ENCODE data around the gene SHE. TPM values are rescaled to one million over a fixed set of nuclear protein-coding genes. Genes with fewer than 3 reads are reported as not detected.

The SHE gene
- total and polyA plus RNA-seq, 10 of the 15 experiments (the other 5 are each of a cell fraction or from before 2014, with no cell fraction given), result under 0.01 to 0.05 (median 0.03) TPM; not detected in 3

DNA sequence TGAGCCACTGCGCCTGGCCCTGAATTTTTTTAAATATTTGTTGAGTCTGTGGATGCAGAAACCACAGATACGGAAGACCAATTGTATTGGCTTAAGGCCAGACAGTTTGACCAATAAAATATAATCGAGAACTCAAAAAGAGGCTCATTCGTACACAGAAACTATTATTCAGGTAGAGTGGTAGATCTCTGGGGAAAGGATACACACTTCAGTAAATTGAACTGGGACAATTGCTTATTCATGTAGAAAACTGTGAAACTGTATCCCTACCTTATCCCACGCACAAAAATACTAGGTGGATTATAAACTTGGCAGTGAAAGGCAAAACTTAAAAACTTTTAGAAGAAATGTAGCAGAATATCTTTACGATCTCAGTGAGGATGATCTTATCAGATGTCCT lies 25.0 kb upstream of the SHE start:
- BruUV-seq (replicated peaks), result no TSS peak
- Histone ChIP-seq H3K36me3 (ENCODE audit: control insufficient read depth in 2 of 2, insufficient read depth in 2 of 2, low read length in 1 of 2) (no peaks in the 10 kb centered on the region), H3K27me3 (replicated peaks in 1 of 2; ENCODE audit: control insufficient read depth in 2 of 2, insufficient read depth in 2 of 2, low read length in 1 of 2) (no peaks in the 10 kb centered on the region), H3K4me3 (no peak overlapping the region), H3K79me2 (ENCODE audit: control insufficient read depth, insufficient read depth, low read length) (no peaks in the 10 kb centered on the region), H3K9me3 (replicated peaks; ENCODE audit: control insufficient read depth, insufficient read depth, low read length) (no peaks in the 10 kb centered on the region; the same call in 2 of the 3 replicates), H3K9ac (ENCODE audit: control insufficient read depth, insufficient read depth, low read length) (no peak overlapping the region), H3K4me1 (ENCODE audit: control insufficient read depth, insufficient read depth, low read length) (no peaks in the 10 kb centered on the region), H2AFZ (ENCODE audit: control insufficient read depth, low read depth, low read length) (no peak overlapping the region), H4K20me1 (ENCODE audit: control insufficient read depth, insufficient read depth) (no peaks in the 10 kb centered on the region), H3K4me2 (ENCODE audit: control insufficient read depth, insufficient read depth) (no peak overlapping the region), H3K27ac (ENCODE audit: control insufficient read depth, insufficient read depth) (no peak overlapping the region)
- ATAC-seq, result no peak
- no peak for FAIRE-seq
- TF ChIP-seq, protein P1, sequence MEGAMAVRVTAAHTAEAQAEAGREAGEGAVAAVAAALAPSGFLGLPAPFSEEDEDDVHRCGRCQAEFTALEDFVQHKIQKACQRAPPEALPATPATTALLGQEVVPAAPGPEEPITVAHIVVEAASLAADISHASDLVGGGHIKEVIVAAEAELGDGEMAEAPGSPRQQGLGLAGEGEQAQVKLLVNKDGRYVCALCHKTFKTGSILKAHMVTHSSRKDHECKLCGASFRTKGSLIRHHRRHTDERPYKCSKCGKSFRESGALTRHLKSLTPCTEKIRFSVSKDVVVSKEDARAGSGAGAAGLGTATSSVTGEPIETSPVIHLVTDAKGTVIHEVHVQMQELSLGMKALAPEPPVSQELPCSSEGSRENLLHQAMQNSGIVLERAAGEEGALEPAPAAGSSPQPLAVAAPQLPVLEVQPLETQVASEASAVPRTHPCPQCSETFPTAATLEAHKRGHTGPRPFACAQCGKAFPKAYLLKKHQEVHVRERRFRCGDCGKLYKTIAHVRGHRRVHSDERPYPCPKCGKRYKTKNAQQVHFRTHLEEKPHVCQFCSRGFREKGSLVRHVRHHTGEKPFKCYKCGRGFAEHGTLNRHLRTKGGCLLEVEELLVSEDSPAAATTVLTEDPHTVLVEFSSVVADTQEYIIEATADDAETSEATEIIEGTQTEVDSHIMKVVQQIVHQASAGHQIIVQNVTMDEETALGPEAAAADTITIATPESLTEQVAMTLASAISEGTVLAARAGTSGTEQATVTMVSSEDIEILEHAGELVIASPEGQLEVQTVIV (IDR thresholded peaks at IDR 0.05; ENCODE audit: borderline replicate concordance, partially characterized antibody), result no peak
- TF ChIP-seq IKZF2 (IDR thresholded peaks at IDR 0.05) (no peak), ZBED1 (IDR thresholded peaks at IDR 0.05; ENCODE audit: borderline replicate concordance) (no peak), MXI1 (IDR thresholded peaks at IDR 0.05; ENCODE audit: low read depth, low read length) (no peak), BHLHE40 (IDR thresholded peaks at IDR 0.05; ENCODE audit: borderline replicate concordance in 1 of 2, low read depth in 2 of 2, low read length in 1 of 2) (no peak), RELA (IDR thresholded peaks at IDR 0.05; ENCODE audit: borderline replicate concordance, partially characterized antibody) (no peak)
- TF ChIP-seq, protein P2, sequence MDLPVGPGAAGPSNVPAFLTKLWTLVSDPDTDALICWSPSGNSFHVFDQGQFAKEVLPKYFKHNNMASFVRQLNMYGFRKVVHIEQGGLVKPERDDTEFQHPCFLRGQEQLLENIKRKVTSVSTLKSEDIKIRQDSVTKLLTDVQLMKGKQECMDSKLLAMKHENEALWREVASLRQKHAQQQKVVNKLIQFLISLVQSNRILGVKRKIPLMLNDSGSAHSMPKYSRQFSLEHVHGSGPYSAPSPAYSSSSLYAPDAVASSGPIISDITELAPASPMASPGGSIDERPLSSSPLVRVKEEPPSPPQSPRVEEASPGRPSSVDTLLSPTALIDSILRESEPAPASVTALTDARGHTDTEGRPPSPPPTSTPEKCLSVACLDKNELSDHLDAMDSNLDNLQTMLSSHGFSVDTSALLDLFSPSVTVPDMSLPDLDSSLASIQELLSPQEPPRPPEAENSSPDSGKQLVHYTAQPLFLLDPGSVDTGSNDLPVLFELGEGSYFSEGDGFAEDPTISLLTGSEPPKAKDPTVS (IDR thresholded peaks at IDR 0.05; ENCODE audit: low read depth, low read length), result no peak
- intact Hi-C loops (cut with micrococcal nuclease; ENCODE audit: unreplicated experiment), result no loop called here
- ChIA-PET POLR2A (no interaction called here), RAD21 (ENCODE audit: unreplicated experiment) (no interaction called here), SMC1A (ENCODE audit: uncharacterized antibody, unreplicated experiment) (interaction anchor here (1.4 kb wide), 1 partner anchor 10 kb away, joined by 3 read pairs; no protein-coding TSS in a partner anchor), CTCF (no interaction called here)
- no peak for DNase-seq (ENCODE audit: low read depth, low spot score)
- 70% methylated on average over 6 of the region's 6 CpGs for WGBS (ENCODE audit: insufficient coverage, insufficient replicate concordance, low lambda C conversion rate, missing lambda C conversion rate)
- in situ Hi-C loops (cut with MboI), result no loop called here

All from GM12878 (cell line).